CD4-positive, CD25-positive, alpha-beta regulatory T cell (primary cell): ENCODE measurements around the gene TRIM14. TPM values are rescaled to one million over a fixed set of nuclear protein-coding genes. Genes with fewer than 3 reads are reported as not detected.

Experiments used
- ATAC-seq, 2 donors: fragments of 150-1000 bp; cut with Tn5 transposase; one replicate each; pipeline ENCODE4 v1.10.0; 2021; ENCODE audit warnings: low read depth in 2 of 2, moderate number of reproducible peaks in 2 of 2, moderate library complexity in 1 of 2
- DNase-seq, 3 donors: peaks; one replicate each; pipeline versions ENCODE4 v3.0.0 to v3.0.0-alpha.2; 2012 to 2022; ENCODE audit warnings: mixed read lengths in 1 of 3
- H3K27ac ChIP-seq: one replicate; pipeline ENCODE4 v1.7.0; 2013; ENCODE audit warnings: mild to moderate bottlenecking, low read length; ENCODE audit not compliant: insufficient read depth, poor library complexity, severe bottlenecking
- H3K27me3 ChIP-seq: one replicate; pipeline ENCODE4 v1.7.0; 2013; ENCODE audit warnings: low read length; ENCODE audit not compliant: control insufficient read depth, insufficient read depth
- H3K36me3 ChIP-seq: one replicate; pipeline ENCODE4 v1.7.0; 2013; ENCODE audit warnings: mild to moderate bottlenecking, low read length, moderate library complexity; ENCODE audit not compliant: control insufficient read depth, insufficient read depth
- H3K4me1 ChIP-seq: 2 replicates; pipeline ENCODE4 v1.7.0; 2013; ENCODE audit warnings: mild to moderate bottlenecking, low read length; ENCODE audit not compliant: insufficient read depth, control insufficient read depth, poor library complexity, severe bottlenecking
- H3K4me3 ChIP-seq: one replicate; pipeline ENCODE4 v1.7.0; 2013; ENCODE audit warnings: low read depth, mild to moderate bottlenecking, low read length, moderate library complexity
- H3K9me3 ChIP-seq, 2 experiments: 1 replicate in 1 of 2; 2 replicates in 1 of 2; pipeline ENCODE4 v1.7.0; 2013; ENCODE audit warnings: low read length in 2 of 2, mild to moderate bottlenecking in 1 of 2, moderate library complexity in 1 of 2; ENCODE audit not compliant: control insufficient read depth in 2 of 2
- H3K27ac Mint-ChIP-seq, 3 donors: one replicate each; pipeline ENCODE4 v1.8.0; 2020 to 2022; ENCODE audit warnings: mild to moderate bottlenecking in 3 of 3, mixed read lengths in 3 of 3, moderate library complexity in 2 of 3
- H3K27me3 Mint-ChIP-seq: one replicate; pipeline ENCODE4 v1.8.0; 2022; ENCODE audit warnings: mild to moderate bottlenecking, mixed read lengths
- H3K36me3 Mint-ChIP-seq: one replicate; pipeline ENCODE4 v1.8.0; 2020; ENCODE audit warnings: mixed read lengths
- H3K4me1 Mint-ChIP-seq, 4 donors: one replicate each; pipeline ENCODE4 v1.8.0; 2020 to 2022; ENCODE audit warnings: mixed read lengths in 4 of 4, mild to moderate bottlenecking in 1 of 4
- H3K4me3 Mint-ChIP-seq, 4 donors: one replicate each; pipeline ENCODE4 v1.8.0; 2020 to 2022; ENCODE audit warnings: mild to moderate bottlenecking in 4 of 4, mixed read lengths in 4 of 4, moderate library complexity in 3 of 4
- H3K9me3 Mint-ChIP-seq, 7 donors: one replicate each; pipeline ENCODE4 v1.8.0; 2020 to 2022; ENCODE audit warnings: mixed read lengths in 7 of 7, mild to moderate bottlenecking in 3 of 7, moderate library complexity in 2 of 7
- polyA plus RNA-seq, 4 donors: library from polyadenylated mRNA; unstranded; fragments of 300-500 nt; fragmentation: Illumina TruSeq; gene quantifications; one replicate each; pipeline ENCODE4 v1.2.3, GENCODE V29; 2021
- total RNA-seq: library from RNA; stranded (reverse); gene quantifications from one replicate; pipeline ENCODE4 v1.2.3, GENCODE V29; 2022

Gene TRIM14
- total and polyA plus RNA-seq, 5 donors from 2014 or later = 65.2 to 120 (median 81.1) TPM

GRCh38 chr9:98140503-98140902 lies 21.5 kb upstream of the TRIM14 start:
- H3K27ac ChIP-seq = no peak overlapping the region
- Mint-ChIP-seq H3K27ac (peak overlapping the region in 2 of 3 donors; percentile 23 to 52), H3K4me1 (peaks cover 5 to 22% (median 8%) of the 10 kb centered on the region in 4 donors), H3K9me3 (no peaks in the 10 kb centered on the region), H3K27me3 (no peaks in the 10 kb centered on the region), H3K36me3 (peaks cover 21% of the 10 kb centered on the region), H3K4me3 (no peak overlapping the region)
- no peak overlapping the region for H3K4me3 ChIP-seq
- no peaks in the 10 kb centered on the region for H3K27me3 ChIP-seq
- H3K4me1 ChIP-seq = no peaks in the 10 kb centered on the region
- DNase-seq (no peak), ATAC-seq (no peak)
- H3K36me3 ChIP-seq = peaks cover 32% of the 10 kb centered on the region
- H3K9me3 ChIP-seq = no peaks in the 10 kb centered on the region

GRCh38 chr9:98136489-98136888 lies 17.5 kb upstream of the TRIM14 start:
- peaks cover 5 to 12% (median 6%) of the 10 kb centered on the region in 4 donors for H3K4me1 Mint-ChIP-seq
- H3K9me3 Mint-ChIP-seq = no peaks in the 10 kb centered on the region
- no peak overlapping the region for H3K27ac ChIP-seq
- H3K36me3 ChIP-seq = peaks cover 53% of the 10 kb centered on the region
- no peak for DNase-seq
- ATAC-seq = no peak
- H3K4me3 ChIP-seq = no peak overlapping the region
- no peaks in the 10 kb centered on the region for H3K27me3 ChIP-seq
- no peaks in the 10 kb centered on the region for H3K4me1 ChIP-seq
- no peaks in the 10 kb centered on the region for H3K27me3 Mint-ChIP-seq
- no peaks in the 10 kb centered on the region for H3K9me3 ChIP-seq
- no peak overlapping the region for H3K4me3 Mint-ChIP-seq
- H3K27ac Mint-ChIP-seq = peak overlapping the region in 1 of 3 donors; percentile 23
- H3K36me3 Mint-ChIP-seq = peaks cover 21% of the 10 kb centered on the region

- no peaks in the 10 kb centered on the region for H3K27me3 Mint-ChIP-seq
- H3K27ac Mint-ChIP-seq = peak overlapping the region in 2 of 3 donors; percentile 73 to 87
- H3K9me3 Mint-ChIP-seq = no peaks in the 10 kb centered on the region
- peaks cover 23% of the 10 kb centered on the region for H3K36me3 Mint-ChIP-seq
- H3K36me3 ChIP-seq = peaks cover 57% of the 10 kb centered on the region
- no peak overlapping the region for H3K4me3 ChIP-seq
- no peaks in the 10 kb centered on the region for H3K4me1 ChIP-seq
- no peak overlapping the region for H3K4me3 Mint-ChIP-seq
- DNase-seq = no peak
- peaks cover 3 to 12% (median 6%) of the 10 kb centered on the region in 4 donors for H3K4me1 Mint-ChIP-seq
- H3K9me3 ChIP-seq = no peaks in the 10 kb centered on the region
- H3K27me3 ChIP-seq = no peaks in the 10 kb centered on the region
- no peak overlapping the region for H3K27ac ChIP-seq
- ATAC-seq = no peak
Measured at GRCh38 chr9:98135938-98136337, 16.9 kb upstream of the TRIM14 start.

- H3K4me1 Mint-ChIP-seq = peaks cover 0 to 10% (median 7%) of the 10 kb centered on the region in 4 donors
- ATAC-seq = no peak
- no peak overlapping the region for H3K27ac ChIP-seq
Measured at GRCh38 chr9:98135558-98135934, 16.5 kb upstream of the TRIM14 start.

GRCh38 chr9:98134702-98135557 lies 15.9 kb upstream of the TRIM14 start:
- DNase-seq = no peak
- Histone ChIP-seq H3K27ac (no peak overlapping the region), H3K36me3 (peaks cover 64% of the 10 kb centered on the region), H3K27me3 (no peaks in the 10 kb centered on the region), H3K4me3 (no peak overlapping the region), H3K9me3 (no peaks in the 10 kb centered on the region), H3K4me1 (no peaks in the 10 kb centered on the region)
- Mint-ChIP-seq H3K9me3 (no peaks in the 10 kb centered on the region), H3K27ac (peak overlapping the region; percentile 14 to 87 (median 73)), H3K27me3 (no peaks in the 10 kb centered on the region), H3K4me1 (peaks cover 0 to 9% (median 5%) of the 10 kb centered on the region in 4 donors), H3K36me3 (peaks cover 25% of the 10 kb centered on the region), H3K4me3 (no peak overlapping the region)
- no peak for ATAC-seq

More at GRCh38 chr9:98135558-98135934, 16.5 kb upstream of the TRIM14 start:
- Histone ChIP-seq H3K27me3 (no peaks in the 10 kb centered on the region), H3K36me3 (peaks cover 61% of the 10 kb centered on the region), H3K9me3 (no peaks in the 10 kb centered on the region), H3K4me1 (no peaks in the 10 kb centered on the region), H3K4me3 (no peak overlapping the region)
- no peak for DNase-seq
- Mint-ChIP-seq H3K36me3 (peaks cover 22% of the 10 kb centered on the region), H3K27me3 (no peaks in the 10 kb centered on the region), H3K27ac (peak overlapping the region in 2 of 3 donors; percentile 73 to 87), H3K4me3 (peak overlapping the region in 1 of 4 donors; percentile 49), H3K9me3 (no peaks in the 10 kb centered on the region)

GRCh38 chr9:98132806-98133631 lies 14.0 kb upstream of the TRIM14 start:
- ATAC-seq = no peak
- H3K36me3 Mint-ChIP-seq = peaks cover 31% of the 10 kb centered on the region
- DNase-seq = no peak
- Histone ChIP-seq H3K36me3 (peaks cover 77% of the 10 kb centered on the region), H3K27ac (no peak overlapping the region), H3K4me3 (no peak overlapping the region), H3K4me1 (no peaks in the 10 kb centered on the region), H3K27me3 (no peaks in the 10 kb centered on the region), H3K9me3 (no peaks in the 10 kb centered on the region)
- peaks cover 0 to 13% (median 5%) of the 10 kb centered on the region in 4 donors for H3K4me1 Mint-ChIP-seq
- H3K9me3 Mint-ChIP-seq = no peaks in the 10 kb centered on the region
- H3K27ac Mint-ChIP-seq = peak overlapping the region; percentile 3 to 67 (median 62)
- no peaks in the 10 kb centered on the region for H3K27me3 Mint-ChIP-seq
- no peak overlapping the region for H3K4me3 Mint-ChIP-seq

GRCh38 chr9:98132158-98132557 lies 13.1 kb upstream of the TRIM14 start:
- Histone ChIP-seq H3K36me3 (peaks cover 76% of the 10 kb centered on the region), H3K27ac (no peak overlapping the region), H3K27me3 (no peaks in the 10 kb centered on the region), H3K9me3 (no peaks in the 10 kb centered on the region), H3K4me1 (no peaks in the 10 kb centered on the region), H3K4me3 (no peak overlapping the region)
- DNase-seq = no peak
- Mint-ChIP-seq H3K27me3 (no peaks in the 10 kb centered on the region), H3K9me3 (no peaks in the 10 kb centered on the region), H3K36me3 (peaks cover 27% of the 10 kb centered on the region), H3K27ac (peak overlapping the region in 2 of 3 donors; percentile 67 to 77), H3K4me3 (no peak overlapping the region), H3K4me1 (peaks cover 0 to 13% (median 5%) of the 10 kb centered on the region in 4 donors)
- ATAC-seq = no peak
